CD8-positive, alpha-beta memory T cell (primary cell): ENCODE results near the gene ZNF592. TPM values are rescaled to one million over a fixed set of nuclear protein-coding genes. Genes with fewer than 3 reads are reported as not detected.

Experiments
- CTCF ChIA-PET: fragments of 350-600 bp; sonication (Branson Sonifier 250); formaldehyde crosslinking; loops from one replicate; lab custom pipeline; 2021; ENCODE audit warnings: antibody characterized with exemption; lab: Charles Lee
- POLR2A ChIA-PET: fragments of 350-600 bp; sonication (Branson Sonifier 250); formaldehyde crosslinking; loops from one replicate; lab custom pipeline; 2021; ENCODE audit warnings: antibody characterized with exemption; lab: Charles Lee
- DNase-seq, 5 donors: peaks; one replicate each; pipeline versions ENCODE4 v3.0.0 to v3.0.0-alpha.2; 2020 to 2022; ENCODE audit warnings: mixed read lengths in 1 of 5
- H3K27ac ChIP-seq: one replicate; pipeline ENCODE4 v1.7.0; 2013; ENCODE audit warnings: low read depth, mild to moderate bottlenecking, low read length, moderate library complexity
- H3K27me3 ChIP-seq: 2 replicates; pipeline ENCODE4 v1.7.0; 2013; ENCODE audit warnings: low read length, mild to moderate bottlenecking; ENCODE audit not compliant: insufficient read depth, poor library complexity, severe bottlenecking
- H3K36me3 ChIP-seq: 2 replicates; pipeline ENCODE4 v1.7.0; 2013; ENCODE audit warnings: mild to moderate bottlenecking, low read length, moderate library complexity; ENCODE audit not compliant: insufficient read depth
- H3K4me1 ChIP-seq: 2 replicates; pipeline ENCODE4 v1.7.0; 2013; ENCODE audit warnings: mild to moderate bottlenecking, low read length, moderate library complexity; ENCODE audit not compliant: insufficient read depth
- H3K4me3 ChIP-seq: 2 replicates; pipeline ENCODE4 v1.7.0; 2013; ENCODE audit warnings: mild to moderate bottlenecking, low read length
- H3K9me3 ChIP-seq: 2 replicates; pipeline ENCODE4 v1.7.0; 2013; ENCODE audit warnings: mild to moderate bottlenecking, low read length
- H3K27ac Mint-ChIP-seq, 8 donors: one replicate each; pipeline ENCODE4 v1.8.0; 2020 to 2021; ENCODE audit warnings: mixed read lengths in 8 of 8, mild to moderate bottlenecking in 6 of 8, inconsistent platforms in 3 of 8, moderate library complexity in 3 of 8
- H3K27me3 Mint-ChIP-seq, 2 donors: one replicate each; pipeline ENCODE4 v1.8.0; 2020 to 2021; ENCODE audit warnings: mixed read lengths in 2 of 2, mild to moderate bottlenecking in 1 of 2, moderate library complexity in 1 of 2
- H3K36me3 Mint-ChIP-seq, 3 donors: one replicate each; pipeline ENCODE4 v1.8.0; 2020 to 2021; ENCODE audit warnings: mixed read lengths in 3 of 3, inconsistent platforms in 1 of 3, mild to moderate bottlenecking in 1 of 3
- H3K4me1 Mint-ChIP-seq, 3 donors: one replicate each; pipeline ENCODE4 v1.8.0; 2020 to 2021; ENCODE audit warnings: mixed read lengths in 3 of 3, inconsistent platforms in 1 of 3, mild to moderate bottlenecking in 1 of 3
- H3K4me3 Mint-ChIP-seq, 7 donors: one replicate each; pipeline ENCODE4 v1.8.0; 2020 to 2021; ENCODE audit warnings: mixed read lengths in 7 of 7, mild to moderate bottlenecking in 6 of 7, moderate library complexity in 4 of 7, inconsistent platforms in 2 of 7
- H3K9me3 Mint-ChIP-seq, 5 donors: one replicate each; pipeline ENCODE4 v1.8.0; 2020 to 2022; ENCODE audit warnings: mixed read lengths in 5 of 5, mild to moderate bottlenecking in 3 of 5, moderate library complexity in 2 of 5, inconsistent platforms in 1 of 5
- polyA plus RNA-seq: library from polyadenylated mRNA; unstranded; fragments of 300-500 nt; fragmentation: Illumina TruSeq; gene quantifications from one replicate; pipeline ENCODE4 v1.2.3, GENCODE V29; 2021
- total RNA-seq, 2 experiments: library from RNA; stranded (reverse); gene quantifications; one replicate each; pipeline ENCODE4 v1.2.3, GENCODE V29; 2021

The ZNF592 gene
- total and polyA plus RNA-seq, 3 experiments from 2014 or later, result 10.4 to 33.1 (median 31.2) TPM

GRCh38 chr15:84819791-84820190 lies 71.4 kb downstream of the ZNF592 start:
- Mint-ChIP-seq H3K4me3 (no peak overlapping the region), H3K27me3 (peaks cover 11 to 18% of the 10 kb centered on the region in 2 donors), H3K9me3 (no peaks in the 10 kb centered on the region), H3K36me3 (no peaks in the 10 kb centered on the region), H3K27ac (no peak overlapping the region), H3K4me1 (peaks cover 5 to 11% (median 10%) of the 10 kb centered on the region in 3 donors)
- Histone ChIP-seq H3K4me1 (peaks cover 8% of the 10 kb centered on the region), H3K4me3 (no peak overlapping the region), H3K27me3 (no peaks in the 10 kb centered on the region), H3K36me3 (no peaks in the 10 kb centered on the region), H3K27ac (no peak overlapping the region), H3K9me3 (no peaks in the 10 kb centered on the region)
- ChIA-PET POLR2A (no interaction called here), CTCF (no interaction called here)
- DNase-seq, result no peak

- Histone ChIP-seq H3K27ac (no peak overlapping the region), H3K36me3 (no peaks in the 10 kb centered on the region), H3K4me1 (peaks cover 8% of the 10 kb centered on the region), H3K9me3 (no peaks in the 10 kb centered on the region), H3K27me3 (no peaks in the 10 kb centered on the region), H3K4me3 (no peak overlapping the region)
- ChIA-PET CTCF (interaction anchor here (0.9 to 1.4 kb wide), 2 partner anchors 10 to 233 kb away, joined by 3 read pairs; no protein-coding TSS in a partner anchor), POLR2A (no interaction called here)
- Mint-ChIP-seq H3K27me3 (peaks cover 4 to 7% of the 10 kb centered on the region in 2 donors), H3K4me1 (peaks cover 3 to 9% (median 8%) of the 10 kb centered on the region in 3 donors), H3K9me3 (no peaks in the 10 kb centered on the region), H3K4me3 (no peak overlapping the region), H3K27ac (no peak overlapping the region), H3K36me3 (no peaks in the 10 kb centered on the region)
- DNase-seq, result no peak
These were observed 73.2 kb downstream of the ZNF592 start for GRCh38 chr15:84821501-84822021.

- no peaks in the 10 kb centered on the region for H3K27me3 ChIP-seq
- Mint-ChIP-seq H3K4me3 (no peak overlapping the region), H3K27me3 (peaks cover 3 to 6% of the 10 kb centered on the region in 2 donors), H3K36me3 (no peaks in the 10 kb centered on the region), H3K27ac (no peak overlapping the region), H3K9me3 (no peaks in the 10 kb centered on the region), H3K4me1 (peaks cover 2 to 7% (median 6%) of the 10 kb centered on the region in 3 donors)
- no peak overlapping the region for H3K27ac ChIP-seq
- CTCF ChIA-PET, result interaction anchor here (1.2 kb wide), 1 partner anchor 106 kb away, joined by 3 read pairs; no protein-coding TSS in a partner anchor
- no peak for DNase-seq
- no peaks in the 10 kb centered on the region for H3K36me3 ChIP-seq
- no peak overlapping the region for H3K4me3 ChIP-seq
- H3K9me3 ChIP-seq, result no peaks in the 10 kb centered on the region
- peaks cover 8% of the 10 kb centered on the region for H3K4me1 ChIP-seq
- POLR2A ChIA-PET, result no interaction called here
These were observed 74.4 kb downstream of the ZNF592 start for GRCh38 chr15:84822653-84823281.

GRCh38 chr15:84823282-84823878 lies 75.0 kb downstream of the ZNF592 start:
- no peaks in the 10 kb centered on the region for H3K9me3 ChIP-seq
- ChIA-PET CTCF (interaction anchor here (1.2 kb wide), 1 partner anchor 105 kb away, joined by 3 read pairs; no protein-coding TSS in a partner anchor), POLR2A (no interaction called here)
- DNase-seq, result no peak
- Mint-ChIP-seq H3K27ac (no peak overlapping the region), H3K27me3 (peaks cover 0 to 2% of the 10 kb centered on the region in 2 donors), H3K4me1 (peaks cover 0 to 1% (median 0%) of the 10 kb centered on the region in 3 donors), H3K4me3 (no peak overlapping the region), H3K9me3 (no peaks in the 10 kb centered on the region), H3K36me3 (no peaks in the 10 kb centered on the region)
- H3K36me3 ChIP-seq, result no peaks in the 10 kb centered on the region
- H3K27me3 ChIP-seq, result no peaks in the 10 kb centered on the region
- H3K27ac ChIP-seq, result no peak overlapping the region
- H3K4me1 ChIP-seq, result peaks cover 2% of the 10 kb centered on the region
- H3K4me3 ChIP-seq, result no peak overlapping the region

GRCh38 chr15:84824260-84825007 lies 76.0 kb downstream of the ZNF592 start:
- Mint-ChIP-seq H3K27ac (no peak overlapping the region), H3K36me3 (no peaks in the 10 kb centered on the region), H3K4me3 (no peak overlapping the region), H3K27me3 (peaks cover 2 to 4% of the 10 kb centered on the region in 2 donors), H3K4me1 (no peaks in the 10 kb centered on the region), H3K9me3 (no peaks in the 10 kb centered on the region)
- Histone ChIP-seq H3K36me3 (no peaks in the 10 kb centered on the region), H3K27me3 (no peaks in the 10 kb centered on the region), H3K27ac (no peak overlapping the region), H3K4me1 (no peaks in the 10 kb centered on the region), H3K4me3 (no peak overlapping the region), H3K9me3 (no peaks in the 10 kb centered on the region)
- no peak for DNase-seq
- POLR2A ChIA-PET, result no interaction called here
- CTCF ChIA-PET, result no interaction called here

- CTCF ChIA-PET, result no interaction called here
- no peaks in the 10 kb centered on the region for H3K4me1 Mint-ChIP-seq
- no peak for DNase-seq
These were observed 78.0 kb downstream of the ZNF592 start for GRCh38 chr15:84826369-84826823.

GRCh38 chr15:84827246-84827645 lies 78.9 kb downstream of the ZNF592 start:
- ChIA-PET CTCF (no interaction called here), POLR2A (no interaction called here)
- Mint-ChIP-seq H3K4me1 (no peaks in the 10 kb centered on the region), H3K4me3 (no peak overlapping the region), H3K36me3 (no peaks in the 10 kb centered on the region), H3K9me3 (no peaks in the 10 kb centered on the region), H3K27me3 (peaks cover 1 to 4% of the 10 kb centered on the region in 2 donors), H3K27ac (no peak overlapping the region)
- no peaks in the 10 kb centered on the region for H3K27me3 ChIP-seq
- no peak for DNase-seq
- H3K4me3 ChIP-seq, result no peak overlapping the region
- no peaks in the 10 kb centered on the region for H3K36me3 ChIP-seq
- H3K9me3 ChIP-seq, result no peaks in the 10 kb centered on the region
- H3K27ac ChIP-seq, result no peak overlapping the region
- H3K4me1 ChIP-seq, result no peaks in the 10 kb centered on the region

More at GRCh38 chr15:84826369-84826823, 78.0 kb downstream of the ZNF592 start:
- POLR2A ChIA-PET, result no interaction called here
- Histone ChIP-seq H3K27ac (no peak overlapping the region), H3K4me1 (no peaks in the 10 kb centered on the region), H3K4me3 (no peak overlapping the region), H3K27me3 (no peaks in the 10 kb centered on the region), H3K36me3 (no peaks in the 10 kb centered on the region), H3K9me3 (no peaks in the 10 kb centered on the region)
- Mint-ChIP-seq H3K9me3 (no peaks in the 10 kb centered on the region), H3K27me3 (peaks cover 2 to 4% of the 10 kb centered on the region in 2 donors), H3K27ac (peak overlapping the region in 1 of 8 donors; percentile 40), H3K36me3 (no peaks in the 10 kb centered on the region), H3K4me3 (no peak overlapping the region)
